ENCODE measurements around the gene FILIP1.

GRCh38 chr6:75353644-75354043 lies 140.0 kb downstream of the FILIP1 start:
- no peak for TF ChIP-seq CTCF (IDR thresholded peaks at IDR 0.05 in 4 of 5, conservative IDR thresholded peaks at IDR 0.05 in 1 of 5)
- TF ChIP-seq POLR2A (IDR thresholded peaks at IDR 0.05) = no peak
